Type B pancreatic cell (in vitro differentiated cells): Measurements from ENCODE around the gene NEDD4L. TPM values are rescaled to one million over a fixed set of nuclear protein-coding genes. Genes with fewer than 3 reads are reported as not detected.
A peak's percentile ranks its signal among the peaks of the same experiment; 100 is the strongest.

ENCODE experiments used
- DNase-seq: peaks from one replicate; pipeline ENCODE4 v3.0.0; 2021; ENCODE audit warnings: mixed read lengths; ENCODE audit not compliant: unreplicated experiment; ENCODE audit errors: extremely low spot score
- H3K27ac Mint-ChIP-seq: 2 replicates; pipeline ENCODE4 v1.8.0; 2021; ENCODE audit warnings: mild to moderate bottlenecking, mixed read lengths
- H3K27me3 Mint-ChIP-seq: 2 replicates; pipeline ENCODE4 v1.8.0; 2021; ENCODE audit warnings: mixed read lengths
- H3K36me3 Mint-ChIP-seq: 2 replicates; pipeline ENCODE4 v1.8.0; 2021; ENCODE audit warnings: mixed read lengths
- H3K4me1 Mint-ChIP-seq: one replicate; pipeline ENCODE4 v1.8.0; 2021; ENCODE audit warnings: mixed read lengths; ENCODE audit not compliant: unreplicated experiment
- H3K4me3 Mint-ChIP-seq: 2 replicates; pipeline ENCODE4 v1.8.0; 2021; ENCODE audit warnings: mild to moderate bottlenecking, mixed read lengths
- H3K9me3 Mint-ChIP-seq: 2 replicates; pipeline ENCODE4 v1.8.0; 2021; ENCODE audit warnings: mixed read lengths
- CTCF ChIP-seq: fragments of 200-600 bp; sonication (generic); conservative IDR thresholded peaks from 2 replicates; pipeline ENCODE4 v1.5.0; 2021; ENCODE audit warnings: antibody characterized with exemption, mild to moderate bottlenecking
- total RNA-seq: library from RNA; stranded (reverse); gene quantifications from 2 replicates; pipeline ENCODE4 v1.2.1, GENCODE V29; 2021; ENCODE audit warnings: low replicate concordance

The NEDD4L gene
- total RNA-seq, 1 donor from 2014 or later = 84.7 TPM

GRCh38 chr18:58396966-58397365 is 352.9 kb downstream of the NEDD4L start:
- Mint-ChIP-seq H3K27me3 (no peaks in the 10 kb centered on the region), H3K4me1 (peaks cover 34% of the 10 kb centered on the region), H3K9me3 (no peaks in the 10 kb centered on the region), H3K36me3 (peaks cover 46% of the 10 kb centered on the region), H3K27ac (no peak overlapping the region), H3K4me3 (no peak overlapping the region)
- TF ChIP-seq CTCF = no peak
- DNase-seq = no peak

DNA sequence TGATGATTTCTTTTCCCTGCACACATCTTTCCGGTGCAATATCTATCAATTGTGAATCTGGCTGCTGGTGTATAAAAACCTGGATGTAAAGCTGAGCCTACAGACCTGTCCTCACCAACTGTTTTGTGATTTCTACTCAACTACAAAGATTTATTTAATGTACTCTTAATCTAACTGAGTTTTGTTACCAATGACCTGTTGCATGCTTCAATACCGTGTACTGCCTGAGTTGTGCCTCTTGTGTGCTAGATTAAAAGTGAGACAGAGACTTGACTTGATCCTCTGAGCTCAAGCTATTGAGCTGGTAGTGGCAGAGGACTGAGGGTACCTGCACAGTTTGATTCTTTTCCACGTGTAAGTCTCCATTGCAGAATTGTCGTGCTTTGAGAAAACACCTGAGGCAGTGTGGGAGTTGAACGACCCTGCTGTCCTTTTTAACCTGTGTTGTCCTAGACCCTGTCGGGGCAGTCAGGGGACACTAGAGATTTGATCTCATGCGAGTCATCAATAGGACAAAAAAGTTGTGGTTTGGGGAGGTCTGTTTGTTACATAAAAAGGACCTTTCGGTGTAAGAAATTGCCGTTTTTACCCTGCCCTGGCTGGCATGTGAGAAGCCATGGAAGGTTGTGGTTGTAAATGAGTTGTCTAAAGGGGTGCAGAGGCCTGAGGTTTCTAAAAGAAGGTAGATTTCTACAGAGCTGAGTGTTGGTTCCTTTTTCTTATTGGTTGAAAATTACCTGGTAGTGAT is 353.5 kb downstream of the NEDD4L start:
- no peak overlapping the region for H3K27ac Mint-ChIP-seq
- no peaks in the 10 kb centered on the region for H3K9me3 Mint-ChIP-seq
- no peaks in the 10 kb centered on the region for H3K27me3 Mint-ChIP-seq
- peaks cover 41% of the 10 kb centered on the region for H3K36me3 Mint-ChIP-seq
- no peak overlapping the region for H3K4me3 Mint-ChIP-seq
- no peak for TF ChIP-seq CTCF
- peaks cover 36% of the 10 kb centered on the region for H3K4me1 Mint-ChIP-seq
- DNase-seq = no peak

DNA sequence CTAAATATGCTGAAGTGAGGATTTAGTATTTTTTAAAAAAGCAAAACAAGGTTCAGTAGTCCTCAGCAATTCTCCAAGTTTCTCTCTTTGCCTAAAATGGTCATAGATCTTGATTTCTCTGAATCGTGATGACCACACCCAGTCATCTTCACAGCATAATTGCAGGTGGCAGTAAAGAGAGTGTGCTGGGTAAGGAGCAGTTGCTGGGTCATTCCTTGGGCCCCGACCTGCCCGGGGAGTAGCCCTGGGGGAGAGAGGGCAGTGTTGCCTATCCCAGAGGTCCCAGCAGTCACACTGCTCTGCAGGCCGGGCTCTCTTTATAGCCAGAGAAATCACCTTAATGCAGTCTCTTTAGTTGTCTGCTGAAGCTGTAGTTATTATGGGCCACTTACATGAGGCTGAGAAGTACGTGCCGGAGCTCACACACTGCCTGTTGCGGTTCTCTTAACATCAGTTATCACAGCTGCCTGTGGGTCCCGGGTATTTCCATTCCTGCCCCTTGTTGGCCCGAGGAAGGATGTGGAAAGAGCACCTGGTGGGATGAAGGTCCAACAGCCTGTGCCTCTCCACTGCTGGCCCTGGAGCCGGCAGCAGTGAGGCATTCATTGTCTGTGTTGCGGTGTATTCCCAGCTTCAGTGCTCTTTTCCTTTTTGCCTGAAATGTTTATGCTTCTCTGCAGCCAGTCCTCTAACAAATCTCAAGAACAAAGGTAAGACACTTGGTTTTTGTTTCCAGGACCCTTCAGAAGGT is 354.8 kb downstream of the NEDD4L start:
- no peaks in the 10 kb centered on the region for H3K9me3 Mint-ChIP-seq
- H3K4me3 Mint-ChIP-seq = no peak overlapping the region
- H3K27me3 Mint-ChIP-seq = no peaks in the 10 kb centered on the region
- peaks cover 44% of the 10 kb centered on the region for H3K4me1 Mint-ChIP-seq
- peaks cover 35% of the 10 kb centered on the region for H3K36me3 Mint-ChIP-seq
- no peak for DNase-seq
- TF ChIP-seq CTCF = no peak
- no peak overlapping the region for H3K27ac Mint-ChIP-seq

- Mint-ChIP-seq H3K36me3 (peaks cover 33% of the 10 kb centered on the region), H3K9me3 (no peaks in the 10 kb centered on the region), H3K4me3 (no peak overlapping the region), H3K27me3 (no peaks in the 10 kb centered on the region), H3K4me1 (peaks cover 44% of the 10 kb centered on the region), H3K27ac (peak overlapping the region; percentile 70)
- no peak for TF ChIP-seq CTCF
- DNase-seq = no peak
These were observed 356.4 kb downstream of the NEDD4L start for GRCh38 chr18:58400331-58400870.

DNA sequence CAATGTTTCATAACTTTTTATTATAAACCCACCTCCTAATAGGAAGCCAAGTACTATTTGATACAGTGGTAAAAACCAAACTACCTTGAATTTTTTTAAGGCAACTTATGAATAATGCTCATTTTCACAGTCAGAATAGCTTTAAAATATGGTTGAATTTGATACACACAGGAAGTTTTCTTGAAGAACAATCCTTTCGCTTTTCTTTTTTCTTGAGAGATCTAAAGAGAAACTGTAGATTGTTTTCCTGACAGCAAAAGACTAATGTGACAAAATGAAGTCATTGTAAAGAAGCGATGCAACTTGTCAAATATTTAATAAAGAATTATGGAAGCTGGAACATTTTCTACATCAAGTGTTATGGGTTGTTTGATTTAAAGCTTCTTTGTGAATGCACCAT is 357.2 kb downstream of the NEDD4L start:
- no peak for DNase-seq
- Mint-ChIP-seq H3K27ac (no peak overlapping the region), H3K4me3 (no peak overlapping the region), H3K27me3 (no peaks in the 10 kb centered on the region), H3K4me1 (peaks cover 39% of the 10 kb centered on the region), H3K36me3 (peaks cover 25% of the 10 kb centered on the region), H3K9me3 (no peaks in the 10 kb centered on the region)
- TF ChIP-seq CTCF = no peak
